Mesenchymal stem cell (in vitro differentiated cells and primary cell): ENCODE results near the gene AQP12A.
"Not testable (repeated sequence)": the region's sequence is repeated elsewhere in the genome, so short reads cannot be mapped to it uniquely, and the experiment has no call there.

Source experiments
- DNase-seq: peaks from one replicate; pipeline ENCODE4 v3.0.0-alpha.2; 2013
- H2AFZ ChIP-seq: one replicate; pipeline ENCODE4 v1.6.1; 2013; ENCODE audit warnings: low read depth, mild to moderate bottlenecking, control low read depth, inconsistent platforms, low read length, moderate library complexity
- H2AK5ac ChIP-seq: 2 replicates; pipeline ENCODE4 v1.6.1; 2013; ENCODE audit warnings: low read length, moderate library complexity, mild to moderate bottlenecking, inconsistent platforms; ENCODE audit not compliant: severe bottlenecking
- H2BK120ac ChIP-seq: one replicate; pipeline ENCODE4 v1.6.1; 2013; ENCODE audit warnings: low read depth, mild to moderate bottlenecking, inconsistent platforms, low read length, moderate library complexity
- H2BK12ac ChIP-seq, 2 experiments: one replicate each; pipeline ENCODE4 v1.6.1; 2013; ENCODE audit warnings: inconsistent platforms in 2 of 2, low read length in 2 of 2, mild to moderate bottlenecking in 2 of 2, moderate library complexity in 2 of 2, control low read depth in 1 of 2
- H2BK15ac ChIP-seq: one replicate; pipeline ENCODE4 v1.6.1; 2013; ENCODE audit warnings: mild to moderate bottlenecking, low read depth, inconsistent platforms; ENCODE audit not compliant: poor library complexity, severe bottlenecking
- H2BK5ac ChIP-seq: 2 replicates; pipeline ENCODE4 v1.6.1; 2013; ENCODE audit warnings: low read depth, mild to moderate bottlenecking, low read length, control low read depth, inconsistent platforms; ENCODE audit not compliant: poor library complexity, severe bottlenecking
- H3K14ac ChIP-seq, 2 experiments: one replicate each; pipeline ENCODE4 v1.6.1; 2013; ENCODE audit warnings: inconsistent platforms in 2 of 2, low read length in 2 of 2, control low read depth in 1 of 2, mild to moderate bottlenecking in 1 of 2, moderate library complexity in 1 of 2
- H3K18ac ChIP-seq, 2 experiments: one replicate each; pipeline ENCODE4 v1.6.1; 2013; ENCODE audit warnings: inconsistent platforms in 2 of 2, low read length in 2 of 2, control low read depth in 1 of 2, low read depth in 1 of 2, mild to moderate bottlenecking in 1 of 2
- H3K23ac ChIP-seq, 2 experiments: one replicate each; pipeline ENCODE4 v1.6.1; 2013; ENCODE audit warnings: inconsistent platforms in 2 of 2, low read length in 2 of 2, mild to moderate bottlenecking in 2 of 2, moderate library complexity in 2 of 2, control low read depth in 1 of 2
- H3K27ac ChIP-seq: 2 replicates; pipeline ENCODE4 v1.5.1; 2013; ENCODE audit warnings: mild to moderate bottlenecking, moderate library complexity, low read length, control low read depth, inconsistent platforms; ENCODE audit not compliant: poor library complexity, severe bottlenecking
- H3K27me3 ChIP-seq, 2 experiments: 2 replicates each; pipeline versions ENCODE4 v1.6.1 to v1.7.0; 2013; ENCODE audit warnings: low read length in 2 of 2, mild to moderate bottlenecking in 2 of 2, moderate library complexity in 2 of 2, control low read depth in 1 of 2, inconsistent platforms in 1 of 2; ENCODE audit not compliant: control insufficient read depth in 1 of 2, insufficient read depth in 1 of 2
- H3K36me3 ChIP-seq, 2 experiments: 2 replicates each; pipeline versions ENCODE4 v1.6.1 to v1.7.0; 2013; ENCODE audit warnings: low read length in 2 of 2, control low read depth in 1 of 2, inconsistent platforms in 1 of 2, low read depth in 1 of 2, mild to moderate bottlenecking in 1 of 2; ENCODE audit not compliant: insufficient read depth in 2 of 2, control insufficient read depth in 1 of 2
- H3K4ac ChIP-seq, 2 experiments: one replicate each; pipeline ENCODE4 v1.6.1; 2013; ENCODE audit warnings: inconsistent platforms in 2 of 2, low read length in 2 of 2, mild to moderate bottlenecking in 2 of 2, moderate library complexity in 2 of 2, control low read depth in 1 of 2, low read depth in 1 of 2
- H3K4me1 ChIP-seq: 2 replicates; pipeline ENCODE4 v1.6.1; 2013; ENCODE audit warnings: low read depth, low read length, control low read depth; ENCODE audit not compliant: control insufficient read depth, insufficient read depth
- H3K4me2 ChIP-seq: 2 replicates; pipeline ENCODE4 v1.6.1; 2013; ENCODE audit warnings: low read length, mild to moderate bottlenecking, inconsistent platforms; ENCODE audit not compliant: poor library complexity, severe bottlenecking
- H3K4me3 ChIP-seq, 2 experiments: 2 replicates each; pipeline versions ENCODE4 v1.5.1 to v1.7.0; 2013; ENCODE audit warnings: low read length in 2 of 2, mild to moderate bottlenecking in 2 of 2, control low read depth in 1 of 2, low read depth in 1 of 2; ENCODE audit not compliant: insufficient read depth in 1 of 2
- H3K79me1 ChIP-seq: replicated peaks from 2 replicates; pipeline ENCODE4 v1.6.1; 2013; ENCODE audit warnings: mild to moderate bottlenecking, control low read depth, low read length, inconsistent platforms; ENCODE audit not compliant: poor library complexity, severe bottlenecking
- H3K9ac ChIP-seq: 2 replicates; pipeline ENCODE4 v1.7.0; 2013; ENCODE audit warnings: mild to moderate bottlenecking, low read length, moderate library complexity
- H3K9me3 ChIP-seq: 2 replicates; pipeline ENCODE4 v1.7.0; 2013; ENCODE audit warnings: mild to moderate bottlenecking, low read length; ENCODE audit not compliant: control insufficient read depth
- H4K8ac ChIP-seq: one replicate; pipeline ENCODE4 v1.6.1; 2013; ENCODE audit warnings: inconsistent platforms, mild to moderate bottlenecking, low read length, moderate library complexity
- H4K91ac ChIP-seq: one replicate; pipeline ENCODE4 v1.6.1; 2013; ENCODE audit warnings: mild to moderate bottlenecking, low read length, inconsistent platforms
- WGBS: methylation state at CpG from one replicate; pipeline ENCODE4 v1.1.7; 2013; ENCODE audit warnings: mixed read lengths; 5-methylcytosine and 5-hydroxymethylcytosine counted together

Gene AQP12A

DNA sequence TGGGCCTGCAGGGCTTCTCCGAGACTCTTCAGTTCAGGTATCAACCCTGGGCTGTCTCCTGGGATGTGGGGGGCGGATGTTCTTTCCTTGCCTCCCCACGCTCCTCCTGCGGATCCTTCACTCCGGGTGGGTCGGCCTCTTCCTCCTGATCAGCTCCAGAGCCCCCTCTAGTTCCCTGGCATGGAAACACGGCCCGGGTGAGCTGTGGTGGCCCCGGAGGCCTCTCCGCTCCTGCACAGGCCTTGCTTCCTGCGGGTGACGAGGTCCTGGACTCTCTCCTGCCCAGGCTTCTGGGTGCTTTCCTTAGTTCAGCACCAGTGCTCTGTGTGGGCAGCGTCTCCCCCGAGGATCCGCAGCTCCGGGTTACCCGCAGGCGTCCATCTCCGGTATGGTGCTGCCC is 3.9 kb downstream of the AQP12A start:
- H3K9ac ChIP-seq, H2BK12ac ChIP-seq, H2BK15ac ChIP-seq, H4K8ac ChIP-seq, H3K4me2 ChIP-seq, H2AK5ac ChIP-seq, H3K18ac ChIP-seq, H3K4me1 ChIP-seq, H3K4me3 ChIP-seq, H3K9me3 ChIP-seq, H3K27me3 ChIP-seq, DNase-seq, H4K91ac ChIP-seq, H3K14ac ChIP-seq, H3K36me3 ChIP-seq, H3K79me1 ChIP-seq, H3K4ac ChIP-seq, H2BK120ac ChIP-seq, H2BK5ac ChIP-seq, H2AFZ ChIP-seq, H3K23ac ChIP-seq, H3K27ac ChIP-seq: not testable (repeated sequence)
- no CpG with 5 or more reads among the region's 19 CpGs for WGBS

DNA sequence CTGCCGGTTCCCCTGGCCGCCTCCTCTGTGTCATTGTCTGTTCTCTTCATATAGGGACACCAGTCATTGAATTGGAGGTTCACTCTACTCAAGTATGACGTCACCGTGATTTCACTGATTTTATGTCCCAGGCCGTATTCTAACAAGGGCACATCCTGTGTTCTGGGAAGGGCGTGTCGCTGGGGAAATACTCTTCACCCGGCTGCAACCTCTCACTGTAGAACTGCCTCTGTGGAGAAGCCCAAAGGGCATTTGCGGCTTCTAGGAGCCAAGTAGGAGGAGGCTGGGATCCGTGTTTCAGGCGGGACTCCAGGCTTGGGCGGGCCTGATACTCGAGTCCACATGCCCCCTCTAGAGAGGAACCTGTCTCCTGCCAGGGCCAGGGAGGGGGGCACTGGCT is 4.8 kb downstream of the AQP12A start:
- not testable (repeated sequence) for H3K4me1 ChIP-seq, H2BK12ac ChIP-seq, H2BK5ac ChIP-seq, DNase-seq, H3K27me3 ChIP-seq, H2BK120ac ChIP-seq, H3K23ac ChIP-seq, H3K18ac ChIP-seq, H3K79me1 ChIP-seq, H4K91ac ChIP-seq, H2AFZ ChIP-seq, H3K4me3 ChIP-seq, H3K36me3 ChIP-seq, H2BK15ac ChIP-seq, H3K4ac ChIP-seq, H3K4me2 ChIP-seq, H3K9me3 ChIP-seq, H3K9ac ChIP-seq, H2AK5ac ChIP-seq, H3K27ac ChIP-seq, H3K14ac ChIP-seq, H4K8ac ChIP-seq
- WGBS: no CpG with 5 or more reads among the region's 13 CpGs

DNA sequence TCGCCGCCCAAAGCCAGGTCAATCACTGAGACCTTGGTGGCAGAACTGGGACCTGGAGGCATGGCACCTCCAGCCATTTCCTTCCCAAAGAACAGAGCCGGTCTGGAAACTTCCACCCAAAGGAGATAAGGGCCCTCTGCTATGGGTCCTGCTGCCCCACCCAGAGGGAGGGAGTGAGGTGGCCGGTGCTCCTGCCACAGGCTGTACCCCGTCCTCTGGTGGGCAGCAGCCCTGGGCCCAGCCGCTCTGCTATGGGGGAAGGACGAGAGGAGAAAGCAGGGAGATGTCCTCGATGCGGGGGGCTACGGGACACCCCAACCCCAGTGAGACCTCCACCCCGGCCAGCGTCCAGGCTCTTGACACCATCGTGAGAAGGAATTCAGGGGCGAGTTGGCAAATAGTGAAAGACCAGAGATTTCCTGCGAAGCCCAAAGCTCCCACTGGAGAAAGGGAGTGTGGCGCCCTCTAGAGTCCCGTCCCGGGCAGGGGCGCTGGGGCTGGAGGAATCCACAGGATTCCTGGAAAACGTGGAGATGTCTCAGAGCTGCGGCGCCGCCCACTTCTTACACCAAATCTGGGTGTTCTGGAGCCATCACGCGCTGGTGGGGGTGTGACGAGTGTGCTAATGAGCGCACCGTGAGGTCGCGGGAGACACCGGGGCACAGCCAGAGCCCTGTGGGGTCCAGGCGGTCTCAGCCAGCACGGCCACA is 7.3 kb downstream of the AQP12A start:
- not testable (repeated sequence) for H3K18ac ChIP-seq, H2AK5ac ChIP-seq, H2BK120ac ChIP-seq, H4K8ac ChIP-seq, H3K79me1 ChIP-seq, H2AFZ ChIP-seq, H3K4me1 ChIP-seq, H3K4me3 ChIP-seq, H3K23ac ChIP-seq, H3K4me2 ChIP-seq, H3K14ac ChIP-seq, H3K4ac ChIP-seq, H3K27ac ChIP-seq, H3K9ac ChIP-seq, H4K91ac ChIP-seq, H3K9me3 ChIP-seq, H2BK15ac ChIP-seq, DNase-seq, H3K36me3 ChIP-seq, H2BK5ac ChIP-seq, H2BK12ac ChIP-seq
- peaks cover 0 to 22% of the 10 kb centered on the region in 2 experiments for H3K27me3 ChIP-seq
- WGBS: no CpG with 5 or more reads among the region's 33 CpGs

DNA sequence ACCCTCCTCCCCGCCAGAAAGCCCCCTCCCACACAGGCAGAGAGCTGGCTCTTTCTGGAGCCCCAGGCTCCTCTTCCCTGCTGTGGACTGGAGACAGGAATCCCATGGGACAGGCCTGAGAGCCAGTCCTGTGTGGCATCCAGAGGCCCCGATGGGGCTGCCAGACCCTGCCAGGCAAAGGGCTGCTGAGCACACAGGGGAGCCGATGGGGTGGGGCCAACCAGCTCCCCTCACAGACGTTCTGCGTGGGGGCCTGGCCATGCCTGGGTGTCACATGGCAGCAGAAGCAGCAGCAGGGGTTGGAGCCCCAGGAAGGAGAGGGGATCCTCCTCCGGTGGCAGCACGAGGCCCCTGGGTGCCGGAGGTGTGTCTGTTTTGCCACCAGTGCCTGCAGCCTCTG is 8.2 kb downstream of the AQP12A start:
- H3K9me3 ChIP-seq, H2AFZ ChIP-seq, H4K91ac ChIP-seq, DNase-seq, H2BK120ac ChIP-seq, H3K36me3 ChIP-seq, H3K27ac ChIP-seq, H4K8ac ChIP-seq, H3K14ac ChIP-seq, H3K4me3 ChIP-seq, H3K79me1 ChIP-seq, H2AK5ac ChIP-seq, H2BK5ac ChIP-seq, H3K4ac ChIP-seq, H2BK15ac ChIP-seq, H2BK12ac ChIP-seq, H3K4me1 ChIP-seq, H3K9ac ChIP-seq, H3K18ac ChIP-seq, H3K4me2 ChIP-seq, H3K23ac ChIP-seq: not testable (repeated sequence)
- 63% methylated on average over 5 of the region's 8 CpGs for WGBS
- peaks cover 0 to 29% of the 10 kb centered on the region in 2 experiments for H3K27me3 ChIP-seq
